Endothelial cell of umbilical vein (primary cell): Measurements from ENCODE around the gene CHMP2B. TPM values are rescaled to one million over a fixed set of nuclear protein-coding genes. Genes with fewer than 3 reads are reported as not detected.

ENCODE experiments used
- BruUV-seq: library from RNA; stranded (reverse); fragments of 400-500 nt; replicated peaks from 2 replicates; lab custom pipeline; 2021; lab: Mats Ljungman, UMichigan
- CTCF ChIA-PET: fragments of 300-600, 350-600 bp; sonication (Branson Sonifier 250); formaldehyde crosslinking; loops from one replicate; lab custom pipeline; 2021; ENCODE audit warnings: antibody characterized with exemption, inconsistent platforms; lab: Charles Lee
- POLR2A ChIA-PET: fragments of 300-600, 350-600 bp; sonication (Branson Sonifier 250); formaldehyde crosslinking; loops from one replicate; lab custom pipeline; 2021; ENCODE audit warnings: antibody characterized with exemption, inconsistent platforms; lab: Charles Lee
- DNase-seq: peaks from one replicate; pipeline ENCODE4 v3.0.0-alpha.2; 2011; ENCODE audit warnings: low read depth, low spot score
- FAIRE-seq: peaks from 2 replicates; lab custom pipeline; 2011; peaks lifted over from hg19 to GRCh38; lab: Jason Lieb, UNC
- H2AFZ ChIP-seq: 2 replicates; pipeline ENCODE4 v1.6.0; 2012; ENCODE audit warnings: low read depth, low read length, control low read depth, inconsistent platforms
- H3K27ac ChIP-seq: 2 replicates; pipeline ENCODE4 v1.5.1; 2011; ENCODE audit warnings: low read depth, mild to moderate bottlenecking, control low read depth, low read length, moderate library complexity; ENCODE audit not compliant: insufficient read depth
- H3K27me3 ChIP-seq, 2 experiments: 2 replicates each; pipeline versions ENCODE4 v1.6.0 to v1.6.1; 2011; ENCODE audit warnings: low read length in 2 of 2, mixed read lengths in 1 of 2; ENCODE audit not compliant: control insufficient read depth in 2 of 2, insufficient read depth in 2 of 2
- H3K36me3 ChIP-seq, 2 experiments: 2 replicates in 1 of 2; 3 replicates in 1 of 2; pipeline ENCODE4 v1.5.1; 2011; ENCODE audit warnings: low read length in 2 of 2, mild to moderate bottlenecking in 1 of 2, moderate library complexity in 1 of 2; ENCODE audit not compliant: control insufficient read depth in 2 of 2, insufficient read depth in 2 of 2; ENCODE audit errors: extremely low read depth in 1 of 2
- H3K4me1 ChIP-seq: 3 replicates; pipeline ENCODE4 v1.5.1; 2011; ENCODE audit warnings: mild to moderate bottlenecking, low read length; ENCODE audit not compliant: control insufficient read depth, insufficient read depth; ENCODE audit errors: extremely low read depth
- H3K4me2 ChIP-seq: 2 replicates; pipeline ENCODE4 v1.6.1; 2011; ENCODE audit warnings: low read length, control low read depth, mixed read lengths; ENCODE audit not compliant: insufficient read depth
- H3K4me3 ChIP-seq, 3 experiments: fragments of 200-600 bp in 1 of 3; sonication (generic), shearing (Covaris generic) in 1 of 3; replicated peaks in 1 of 3; 2 replicates each; pipeline ENCODE4 v1.5.1; 2011 to 2016; ENCODE audit warnings: control low read depth in 3 of 3, low read length in 3 of 3, mild to moderate bottlenecking in 2 of 3, inconsistent platforms in 1 of 3, low read depth in 1 of 3, moderate library complexity in 1 of 3; ENCODE audit not compliant: insufficient read depth in 1 of 3
- H3K79me2 ChIP-seq: 2 replicates; pipeline ENCODE4 v1.6.0; 2012; ENCODE audit warnings: low read length, inconsistent platforms; ENCODE audit not compliant: control insufficient read depth, insufficient read depth
- H3K9ac ChIP-seq: replicated peaks from 2 replicates; pipeline ENCODE3; 2011; ENCODE audit warnings: low read length, control low read depth; ENCODE audit not compliant: insufficient read depth; ENCODE audit errors: extremely low read depth
- H3K9me1 ChIP-seq: replicated peaks from 3 replicates; pipeline ENCODE4 v1.6.0; 2011; ENCODE audit warnings: mild to moderate bottlenecking, low read length; ENCODE audit not compliant: control insufficient read depth, insufficient read depth; ENCODE audit errors: extremely low read depth
- H3K9me3 ChIP-seq: replicated peaks from 2 replicates; pipeline ENCODE4 v1.5.1; 2012; ENCODE audit warnings: low read length, inconsistent platforms; ENCODE audit not compliant: control insufficient read depth, insufficient read depth
- H4K20me1 ChIP-seq: replicated peaks from 2 replicates; pipeline ENCODE3; 2011; ENCODE audit warnings: mild to moderate bottlenecking, low read length; ENCODE audit not compliant: control insufficient read depth, insufficient read depth; ENCODE audit errors: extremely low read depth
- EZH2 ChIP-seq: IDR thresholded peaks from 2 replicates; pipeline ENCODE4 v1.6.1; 2012; ENCODE audit warnings: borderline replicate concordance, low read depth, mild to moderate bottlenecking, moderate library complexity, low read length, inconsistent platforms; ENCODE audit not compliant: severe bottlenecking
- GATA2 ChIP-seq: IDR thresholded peaks from 2 replicates; pipeline ENCODE4 v1.7.0; 2011; ENCODE audit warnings: low read depth, mild to moderate bottlenecking, moderate library complexity, mixed read lengths, low read length; ENCODE audit not compliant: insufficient read length, insufficient read depth
- JUN ChIP-seq: IDR thresholded peaks from 2 replicates; pipeline ENCODE4 v1.6.1; 2011; ENCODE audit warnings: borderline replicate concordance, low read depth; ENCODE audit not compliant: insufficient read length, insufficient read depth
- MAX ChIP-seq: IDR thresholded peaks from 2 replicates; pipeline ENCODE4 v1.6.1; 2011; ENCODE audit not compliant: insufficient read depth, insufficient read length
- MYC ChIP-seq: IDR thresholded peaks from one replicate; pipeline ENCODE4 v1.6.1; 2011; ENCODE audit warnings: mild to moderate bottlenecking, low read depth, low read length
- POLR2A ChIP-seq: IDR thresholded peaks from 2 replicates; pipeline ENCODE4 v1.6.1; 2012; ENCODE audit warnings: low read depth, mild to moderate bottlenecking, control low read depth, low read length
- POLR2AphosphoS5 ChIP-seq: IDR thresholded peaks from 2 replicates; pipeline ENCODE4 v1.6.1; 2012; ENCODE audit warnings: low read depth, mild to moderate bottlenecking, control low read depth, low read length, moderate library complexity; ENCODE audit not compliant: insufficient read depth
- dilution Hi-C: fragments of 300-500 bp; cut with MboI; formaldehyde crosslinking; loops from one replicate; pipeline ENCODE4 v1.15.0; 2019; ENCODE audit warnings: low sequenced_read_pairs; ENCODE audit not compliant: extremely low pct_ligation_motif_present
- intact Hi-C: fragments of 100-400 bp; cut with micrococcal nuclease; formaldehyde crosslinking; loops from one replicate; pipeline ENCODE4 v1.10.0; 2022
- polyA plus RNA-seq, 4 experiments: library from polyadenylated mRNA; depleted of rRNA in 3 of 4; stranded (reverse) in 3 of 4; unstranded in 1 of 4; fragments of >200 nt; gene quantifications; 2 replicates each; pipeline versions ENCODE4 v1.2.1 to v1.2.3, GENCODE V29; 2011 to 2012; ENCODE audit warnings: missing spikeins in 1 of 4
- total RNA-seq: library from RNA; stranded (reverse); gene quantifications from 2 replicates; pipeline ENCODE4 v1.2.3, GENCODE V29; 2021

CHMP2B gene
- total and polyA plus RNA-seq, 2 donors (not counting 3 experiments of a cell fraction or from before 2014, with no cell fraction given), result 6.8 to 22.0 TPM

- ChIA-PET POLR2A (no interaction called here), CTCF (no interaction called here)
- Histone ChIP-seq H4K20me1 (no peaks in the 10 kb centered on the region), H3K4me3 (no peak overlapping the region), H3K4me2 (no peak overlapping the region), H2AFZ (no peak overlapping the region), H3K9me3 (no peaks in the 10 kb centered on the region), H3K36me3 (no peaks in the 10 kb centered on the region), H3K4me1 (no peaks in the 10 kb centered on the region), H3K27me3 (peaks cover 2 to 52% of the 10 kb centered on the region in 2 experiments), H3K27ac (no peak overlapping the region), H3K79me2 (no peaks in the 10 kb centered on the region), H3K9me1 (no peaks in the 10 kb centered on the region), H3K9ac (no peak overlapping the region)
- no peak for TF ChIP-seq GATA2
- no peak for TF ChIP-seq POLR2A
- no peak for TF ChIP-seq MYC
- no peak for TF ChIP-seq MAX
- TF ChIP-seq EZH2, result no peak
- TF ChIP-seq JUN, result no peak
- TF ChIP-seq POLR2AphosphoS5, result no peak
- DNase-seq (no peak), FAIRE-seq (no peak)
- dilution Hi-C loops (no loop called here), intact Hi-C loops (loop anchor here (1.0 kb wide), 1 partner anchor 21 kb away; no protein-coding TSS in a partner anchor)
- no TSS peak for BruUV-seq
Measured at GRCh38 chr3:87218560-87218959, 8.5 kb upstream of the CHMP2B start.

GRCh38 chr3:87219611-87220010 is 7.5 kb upstream of the CHMP2B start:
- no peak overlapping the region for H3K4me3 ChIP-seq
- H3K36me3 ChIP-seq, result no peaks in the 10 kb centered on the region
- ChIA-PET CTCF (no interaction called here), POLR2A (no interaction called here)
- BruUV-seq, result no TSS peak
- intact Hi-C loops, result no loop called here
- H3K9me1 ChIP-seq, result no peaks in the 10 kb centered on the region
- no peaks in the 10 kb centered on the region for H4K20me1 ChIP-seq
- DNase-seq (no peak), FAIRE-seq (no peak)
- H3K9me3 ChIP-seq, result no peaks in the 10 kb centered on the region
- no peaks in the 10 kb centered on the region for H3K4me1 ChIP-seq
- dilution Hi-C loops, result no loop called here
- H2AFZ ChIP-seq, result no peak overlapping the region
- no peak overlapping the region for H3K9ac ChIP-seq
- no peaks in the 10 kb centered on the region for H3K79me2 ChIP-seq
- H3K4me2 ChIP-seq, result no peak overlapping the region
- no peak overlapping the region for H3K27ac ChIP-seq
- peaks cover 2 to 48% of the 10 kb centered on the region in 2 experiments for H3K27me3 ChIP-seq
- no peak for TF ChIP-seq GATA2
